Motor neuron (in vitro differentiated cells): ENCODE data around the gene PRDM16. TPM values are rescaled to one million over a fixed set of nuclear protein-coding genes. Genes with fewer than 3 reads are reported as not detected.
A peak's percentile ranks its signal among the peaks of the same experiment; 100 is the strongest.

ENCODE experiments used
- ATAC-seq, 8 experiments: fragments of 200-7000 bp; cut with Tn5 transposase; replicated peaks in 6 of 8; 2 replicates each; pipeline ENCODE4 v1.8.0; 2021; ENCODE audit warnings: mild to moderate bottlenecking in 8 of 8, moderate library complexity in 8 of 8
- H3K27ac ChIP-seq, 2 donors: fragments of 250-450 bp; sonication (Bioruptor Pico); 2 replicates each; pipeline ENCODE4 v1.9.0; 2021; ENCODE audit warnings: antibody characterized with exemption in 2 of 2, mild to moderate bottlenecking in 2 of 2, moderate library complexity in 1 of 2
- H3K4me1 ChIP-seq, 2 donors: fragments of 250-450 bp; sonication (Bioruptor Pico); replicated peaks in 1 of 2; 2 replicates each; pipeline ENCODE4 v1.6.1; 2021; ENCODE audit warnings: antibody characterized with exemption in 2 of 2, mild to moderate bottlenecking in 2 of 2, moderate library complexity in 1 of 2
- H3K4me3 ChIP-seq, 5 donors: fragments of 250-450 bp; sonication (Bioruptor Pico); 2 replicates each; pipeline ENCODE4 v1.9.0; 2021; ENCODE audit warnings: antibody characterized with exemption in 5 of 5, mild to moderate bottlenecking in 5 of 5, moderate library complexity in 4 of 5
- WGBS, 10 experiments: fragments of 450-650 bp; shearing (Covaris generic); methylation state at CpG; one replicate each; pipeline ENCODE4 v1.0.0; 2022; 5-methylcytosine and 5-hydroxymethylcytosine counted together
- in situ Hi-C, 9 experiments: fragments of 400-800 bp; cut with MboI; loops; one replicate each; pipeline ENCODE4 v1.15.0; 2021; ENCODE audit warnings: low sequenced_read_pairs in 9 of 9, low pct_unique_long_range_greater_than_20kb in 2 of 9; ENCODE audit not compliant: unreplicated experiment in 9 of 9
- total RNA-seq, 8 experiments: library from RNA; unstranded; fragments of 300-600 nt; gene quantifications; 2 replicates each; pipeline versions ENCODE4 v1.2.3 to v1.2.4, GENCODE V29; 2022

The PRDM16 gene
- total RNA-seq, 8 experiments from 2014 or later = 0.18 to 2.9 (median 0.42) TPM

DNA sequence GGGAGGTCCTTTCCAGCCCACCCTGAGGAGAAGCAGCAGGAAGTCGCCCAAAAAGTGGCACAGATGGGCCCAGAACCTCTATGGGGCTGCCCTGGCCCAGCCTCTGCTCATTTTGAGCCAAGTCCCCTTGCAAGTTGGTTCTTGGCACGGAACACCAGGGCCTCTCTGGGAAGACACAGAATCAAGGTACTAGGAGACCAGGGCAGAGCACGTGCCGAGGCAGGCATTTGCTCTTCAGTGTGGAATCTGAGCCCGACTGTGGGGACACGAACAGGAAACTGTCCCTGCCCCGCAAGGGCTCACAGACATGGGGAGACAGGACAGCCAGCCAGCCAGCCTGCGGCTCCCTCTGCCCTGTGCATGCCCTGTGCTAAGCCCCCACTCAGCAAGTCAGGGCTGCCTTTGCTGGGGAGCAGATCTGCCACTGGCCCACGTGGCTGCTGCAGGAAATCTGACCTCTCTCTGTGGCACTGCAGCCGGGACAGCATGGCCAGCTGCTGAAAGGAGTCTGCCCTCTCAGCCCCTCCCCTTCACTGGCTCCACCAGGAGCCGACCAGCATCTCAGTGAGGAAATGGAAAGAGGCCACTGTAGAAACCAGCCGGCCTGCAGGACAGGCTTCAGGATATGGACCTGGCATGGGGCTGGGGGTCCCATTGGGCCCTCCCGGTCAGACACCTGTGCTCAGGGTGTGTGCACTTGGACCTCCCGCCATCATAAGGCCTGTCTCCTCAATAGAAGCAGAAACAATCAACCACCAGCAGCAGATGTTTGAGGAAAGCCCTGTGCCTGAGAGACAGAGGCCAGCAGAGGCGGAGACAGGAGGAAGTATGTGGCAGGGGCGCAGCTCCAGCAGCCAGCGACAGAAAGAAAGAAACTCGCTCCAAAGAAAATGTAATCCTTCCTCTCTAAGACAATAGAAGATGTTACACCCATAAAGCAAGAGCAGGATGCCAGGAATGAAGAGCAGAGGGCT lies 389.2 kb downstream of the PRDM16 start:
- in situ Hi-C loops = loop anchor here in 1 of 9 experiments (10.0 kb wide), 1 partner anchor 167 kb away; the partner anchor contains the start of gene TPRG1L
- H3K4me3 ChIP-seq = no peak overlapping the region

GRCh38 chr1:3459051-3459908 lies 390.3 kb downstream of the PRDM16 start:
- peak in 1 of 8 experiments; percentile 14 for ATAC-seq
- WGBS, 10 experiments = 17 to 97% (median 80%) methylated on average over 1 to 15 of the region's 24 CpGs
- Histone ChIP-seq H3K4me1 (peaks cover 22 to 33% of the 10 kb centered on the region in 2 donors), H3K27ac (peak overlapping the region in 1 of 2 donors; percentile 17), H3K4me3 (no peak overlapping the region)
- in situ Hi-C loops = loop anchor here in 1 of 9 experiments (10.0 kb wide), 1 partner anchor 166 kb away; the partner anchor contains the start of gene TPRG1L

More for the DNA sequence above, 389.2 kb downstream of the PRDM16 start:
- ATAC-seq = peak in 5 of 8 experiments; percentile 5 to 34 (median 13)
- Histone ChIP-seq H3K27ac (peak overlapping the region in 1 of 2 donors; percentile 13), H3K4me1 (peaks cover 22 to 42% of the 10 kb centered on the region in 2 donors)
- WGBS, 10 experiments = 0 to 87% (median 53%) methylated on average over 1 to 12 of the region's 18 CpGs; no CpG with 5 or more reads in 1 of the 10 experiments

- WGBS, 10 experiments = 38 to 100% (median 80%) methylated on average over 2 to 6 of the region's 23 CpGs; no CpG with 5 or more reads in 4 of the 10 experiments
- in situ Hi-C loops = loop anchor here in 1 of 9 experiments (10.0 kb wide), 1 partner anchor 165 kb away; the partner anchor contains the start of gene TPRG1L
- peak in 4 of 8 experiments; percentile 5 to 70 (median 28) for ATAC-seq
These were observed 391.1 kb downstream of the PRDM16 start for GRCh38 chr1:3459940-3460671.

GRCh38 chr1:3460672-3461131 lies 391.7 kb downstream of the PRDM16 start:
- H3K27ac ChIP-seq = no peak overlapping the region
- 69 to 100% (median 93%) methylated on average over 1 to 7 of the region's 14 CpGs; no CpG with 5 or more reads in 4 of the 10 experiments for WGBS, 10 experiments
- ATAC-seq = peak in 2 of 8 experiments; percentile 9 to 27

More at GRCh38 chr1:3459940-3460671, 391.1 kb downstream of the PRDM16 start:
- H3K4me3 ChIP-seq = no peak overlapping the region
- H3K4me1 ChIP-seq = peaks cover 20 to 31% of the 10 kb centered on the region in 2 donors
- H3K27ac ChIP-seq = peak overlapping the region in 1 of 2 donors; percentile 17

DNA sequence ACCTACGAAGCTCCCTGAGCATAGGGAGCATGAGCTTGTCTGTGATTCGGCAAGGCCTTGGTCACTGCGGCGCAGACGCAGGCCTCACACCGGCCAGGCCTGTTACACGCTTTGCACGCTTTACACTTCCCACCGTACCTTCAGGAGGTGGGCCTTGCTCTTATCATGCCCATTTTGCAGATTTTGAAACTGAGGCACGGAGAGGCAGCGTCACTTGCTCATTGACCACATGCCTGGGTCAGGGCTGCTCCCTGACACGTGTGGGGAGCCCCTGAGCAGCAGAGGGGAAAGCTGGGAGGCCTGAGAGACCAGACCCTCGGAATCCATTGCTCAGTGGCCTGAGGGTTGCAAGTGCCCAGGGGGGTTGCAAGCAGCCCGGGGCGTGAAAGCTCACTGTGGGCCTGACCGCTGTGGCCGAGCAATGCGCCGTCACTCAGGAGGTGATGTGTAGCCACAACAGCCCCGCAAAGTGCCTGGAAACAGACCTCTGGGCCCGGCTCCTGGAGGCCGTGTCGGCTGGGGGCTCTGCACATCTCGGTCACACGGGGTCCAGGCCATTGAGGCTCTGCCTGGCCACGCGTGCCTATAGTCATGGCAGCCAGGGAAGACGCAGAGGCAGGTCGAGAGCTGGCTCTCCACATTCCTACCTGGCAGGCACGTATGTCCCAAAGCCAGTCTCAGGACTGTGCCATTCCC lies 392.4 kb downstream of the PRDM16 start:
- in situ Hi-C loops = no loop called here
- no peak overlapping the region for H3K27ac ChIP-seq
- WGBS, 10 experiments = 73 to 95% (median 91%) methylated on average over 2 to 26 of the region's 30 CpGs; no CpG with 5 or more reads in 4 of the 10 experiments
- H3K4me3 ChIP-seq = no peak overlapping the region
- H3K4me1 ChIP-seq = peaks cover 21 to 34% of the 10 kb centered on the region in 2 donors
- no peak for ATAC-seq

More at GRCh38 chr1:3460672-3461131, 391.7 kb downstream of the PRDM16 start:
- in situ Hi-C loops = no loop called here
- Histone ChIP-seq H3K4me3 (no peak overlapping the region), H3K4me1 (peaks cover 18 to 30% of the 10 kb centered on the region in 2 donors)

DNA sequence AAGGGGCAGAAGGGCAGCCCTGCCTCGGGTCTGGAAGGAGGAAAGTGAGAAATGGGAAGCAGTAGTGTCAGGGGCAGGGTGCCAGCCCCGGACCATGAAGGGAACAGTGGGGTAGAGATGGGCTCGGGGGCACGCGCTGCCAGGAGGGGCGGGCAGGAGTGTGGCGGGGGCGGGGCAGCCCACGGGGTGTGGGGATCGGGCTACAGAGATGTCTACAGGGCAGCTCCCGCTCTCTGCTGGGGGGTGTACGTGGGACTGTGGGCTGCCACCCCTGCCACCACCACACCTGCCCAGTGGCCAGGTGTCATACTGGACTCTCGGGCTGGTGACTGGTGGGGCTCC lies 392.9 kb downstream of the PRDM16 start:
- in situ Hi-C loops = no loop called here
- ATAC-seq = no peak
- peaks cover 21 to 34% of the 10 kb centered on the region in 2 donors for H3K4me1 ChIP-seq
- WGBS, 10 experiments = 40% methylated on average over 1 of the region's 13 CpGs; no CpG with 5 or more reads in 8 of the 10 experiments
- no peak overlapping the region for H3K27ac ChIP-seq
- H3K4me3 ChIP-seq = no peak overlapping the region

- no peak for ATAC-seq
- in situ Hi-C loops = no loop called here
- 60 to 100% (median 96%) methylated on average over 1 to 4 of the region's 16 CpGs; no CpG with 5 or more reads in 6 of the 10 experiments for WGBS, 10 experiments
- Histone ChIP-seq H3K27ac (no peak overlapping the region), H3K4me1 (peaks cover 21 to 34% of the 10 kb centered on the region in 2 donors), H3K4me3 (no peak overlapping the region)
These were observed 393.5 kb downstream of the PRDM16 start for GRCh38 chr1:3462356-3463012.

DNA sequence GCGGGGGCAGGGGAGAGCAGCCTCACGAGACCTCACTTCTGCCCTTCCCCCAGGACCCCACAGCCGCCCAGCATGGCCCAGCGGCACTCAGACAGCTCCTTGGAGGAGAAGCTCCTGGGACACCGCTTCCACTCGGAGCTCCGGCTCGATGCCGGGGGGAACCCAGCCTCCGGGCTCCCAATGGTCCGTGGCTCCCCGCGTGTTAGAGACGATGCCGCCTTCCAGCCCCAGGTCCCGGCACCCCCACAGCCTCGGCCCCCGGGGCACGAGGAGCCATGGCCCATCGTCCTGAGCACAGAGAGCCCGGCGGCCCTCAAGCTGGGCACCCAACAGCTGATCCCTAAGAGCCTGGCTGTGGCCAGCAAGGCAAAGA lies 394.0 kb downstream of the PRDM16 start:
- Histone ChIP-seq H3K27ac (no peak overlapping the region), H3K4me3 (no peak overlapping the region), H3K4me1 (peaks cover 20 to 30% of the 10 kb centered on the region in 2 donors)
- in situ Hi-C loops = no loop called here
- ATAC-seq = no peak
- WGBS, 10 experiments = no CpG with 5 or more reads among the region's 22 CpGs

- no peak overlapping the region for H3K4me3 ChIP-seq
- 20 to 100% (median 80%) methylated on average over 1 to 6 of the region's 20 CpGs; no CpG with 5 or more reads in 5 of the 10 experiments for WGBS, 10 experiments
- ATAC-seq = no peak
- H3K27ac ChIP-seq = no peak overlapping the region
- in situ Hi-C loops = no loop called here
- peaks cover 15 to 26% of the 10 kb centered on the region in 2 donors for H3K4me1 ChIP-seq
These were observed 394.4 kb downstream of the PRDM16 start for GRCh38 chr1:3463408-3463863.

GRCh38 chr1:3463891-3464648 lies 395.1 kb downstream of the PRDM16 start:
- H3K4me3 ChIP-seq = no peak overlapping the region
- H3K4me1 ChIP-seq = peaks cover 14 to 22% of the 10 kb centered on the region in 2 donors
- 80 to 100% (median 91%) methylated on average over 1 to 7 of the region's 21 CpGs; no CpG with 5 or more reads in 5 of the 10 experiments for WGBS, 10 experiments
- no peak overlapping the region for H3K27ac ChIP-seq
- ATAC-seq = no peak
- in situ Hi-C loops = no loop called here
